ENCODE results near the gene CLEC17A. TPM values are rescaled to one million over a fixed set of nuclear protein-coding genes. Genes with fewer than 3 reads are reported as not detected.

The CLEC17A gene
- total and polyA plus RNA-seq, 2 of the 13 experiments (the other 11 are each of a cell fraction or from before 2014, with no cell fraction given), result not detected

- no peak for TF ChIP-seq ZNF569 (CRISPR knock-in tag; IDR thresholded peaks at IDR 0.05; ENCODE audit: borderline replicate concordance)
- TF ChIP-seq IRX3 (CRISPR knock-in tag; IDR thresholded peaks at IDR 0.05; ENCODE audit: borderline replicate concordance, low read depth), result no peak
- peak; percentile 83; the same call in 1 of the 2 replicates for TF ChIP-seq ZNF614 (CRISPR knock-in tag; IDR thresholded peaks at IDR 0.05; ENCODE audit: borderline replicate concordance)
- TF ChIP-seq, protein P1, sequence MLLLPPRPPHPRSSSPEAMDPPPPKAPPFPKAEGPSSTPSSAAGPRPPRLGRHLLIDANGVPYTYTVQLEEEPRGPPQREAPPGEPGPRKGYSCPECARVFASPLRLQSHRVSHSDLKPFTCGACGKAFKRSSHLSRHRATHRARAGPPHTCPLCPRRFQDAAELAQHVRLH (CRISPR knock-in tag; IDR thresholded peaks at IDR 0.05; ENCODE audit: borderline replicate concordance, low read depth), result peak; percentile 91; the same call in 1 of the 2 replicates
- TF ChIP-seq NCOR1 (IDR thresholded peaks at IDR 0.05; ENCODE audit: borderline replicate concordance, low read length), result no peak
- TF ChIP-seq ZNF709 (CRISPR knock-in tag; IDR thresholded peaks at IDR 0.05), result peak; percentile 88
- peak; percentile 99 for TF ChIP-seq CBX5 (CRISPR knock-in tag; IDR thresholded peaks at IDR 0.05; ENCODE audit: borderline replicate concordance)
- TF ChIP-seq NONO (IDR thresholded peaks at IDR 0.05), result no peak
- peak; percentile 94 for TF ChIP-seq NONO (CRISPR knock-in tag; conservative IDR thresholded peaks at IDR 0.05)
- TF ChIP-seq NFYB (CRISPR knock-in tag; IDR thresholded peaks at IDR 0.05), result 0 out of 2 replicates have a peak, but pooled peaks have one; percentile 14
- TF ChIP-seq ZNF10 (CRISPR knock-in tag; IDR thresholded peaks at IDR 0.05; ENCODE audit: borderline replicate concordance, low read depth), result no peak
- TF ChIP-seq ZNF431 (CRISPR knock-in tag; IDR thresholded peaks at IDR 0.05; ENCODE audit: borderline replicate concordance, low read depth), result 0 out of 2 replicates have a peak, but pooled peaks have one; percentile 70
- no peak for TF ChIP-seq ZNF354B (CRISPR knock-in tag; IDR thresholded peaks at IDR 0.05)
- TF ChIP-seq EHMT2 (IDR thresholded peaks at IDR 0.05; ENCODE audit: borderline replicate concordance, low read depth, low read length), result peak; percentile 63; the same call in 1 of the 2 replicates
- peak; percentile 95; the same call in 1 of the 2 replicates for TF ChIP-seq ZNF556 (CRISPR knock-in tag; IDR thresholded peaks at IDR 0.05; ENCODE audit: borderline replicate concordance)
- peak; percentile 80 for TF ChIP-seq ZBTB40 (IDR thresholded peaks at IDR 0.05)
- peak; percentile 84 for TF ChIP-seq ZBTB40 (CRISPR knock-in tag; IDR thresholded peaks at IDR 0.05)
- TF ChIP-seq ATF7 (IDR thresholded peaks at IDR 0.05), result no peak
- TF ChIP-seq ATF7 (CRISPR knock-in tag; IDR thresholded peaks at IDR 0.05), result no peak
- no peak for TF ChIP-seq HMG20B (CRISPR knock-in tag; conservative IDR thresholded peaks at IDR 0.05)
- TF ChIP-seq ZNF761 (CRISPR knock-in tag; conservative IDR thresholded peaks at IDR 0.05), result no peak
- TF ChIP-seq ZNF616 (CRISPR knock-in tag; IDR thresholded peaks at IDR 0.05; ENCODE audit: low read depth), result no peak
Observed at GRCh38 chr19:14571695-14572490, 11.0 kb upstream of the CLEC17A start, which contains the start of gene NDUFB7 (continued).
